Activated gamma-delta T cell treated with Interleukin-2 at 50 U/mL for 16 hours (primary cell): Measurements from ENCODE around the gene NPIPB4.
"Not testable (repeated sequence)": the region's sequence is repeated elsewhere in the genome, so short reads cannot be mapped to it uniquely, and the experiment has no call there.

Experiments
- DNase-seq: peaks from one replicate; pipeline ENCODE4 v3.0.0-alpha.2; 2020

Gene NPIPB4

DNA sequence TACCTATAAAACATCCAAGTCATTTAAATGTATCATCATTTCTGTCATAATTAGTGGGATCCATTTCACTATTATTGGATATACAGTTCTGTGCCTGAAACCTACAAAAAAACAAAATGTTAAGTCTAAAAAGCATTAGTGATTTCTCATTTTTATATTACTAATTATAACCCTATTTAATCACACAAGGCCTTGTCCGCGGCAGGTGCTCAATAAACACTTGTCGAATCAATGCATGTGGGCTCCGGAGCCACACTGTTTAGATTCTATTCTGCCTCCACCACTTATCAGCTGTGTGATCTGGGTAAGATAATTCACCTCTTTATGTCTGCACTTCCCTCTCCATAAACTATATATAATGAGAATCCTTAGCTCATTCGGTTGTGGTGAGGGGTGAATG, at the start of gene NPIPB4:
NPIPB4 (minus strand) TSS at position 101 of the 400 bp plus-strand sequence. CDS start 378 bp downstream, outside the sequence.
- not testable (repeated sequence) for DNase-seq

DNA sequence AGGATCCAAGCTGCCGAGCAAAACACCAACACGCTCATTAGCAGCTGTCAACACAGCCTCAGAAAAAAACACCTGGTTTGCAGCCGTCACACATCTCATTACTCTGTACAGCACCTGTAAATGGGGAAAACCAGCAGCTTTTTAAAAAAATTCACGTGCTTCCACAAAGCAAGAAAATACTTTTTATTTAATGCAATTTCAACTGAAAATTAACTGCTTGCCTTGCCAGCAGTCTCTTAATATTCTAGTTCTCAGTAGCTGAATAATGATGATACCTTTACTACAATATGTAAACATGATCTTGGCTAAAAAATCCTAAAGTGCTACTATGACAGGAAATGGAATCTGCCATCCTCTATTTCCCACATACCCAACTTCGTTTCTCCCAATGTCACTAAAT, 41.4 kb upstream of the NPIPB4 start:
- DNase-seq = not testable (repeated sequence)

DNA sequence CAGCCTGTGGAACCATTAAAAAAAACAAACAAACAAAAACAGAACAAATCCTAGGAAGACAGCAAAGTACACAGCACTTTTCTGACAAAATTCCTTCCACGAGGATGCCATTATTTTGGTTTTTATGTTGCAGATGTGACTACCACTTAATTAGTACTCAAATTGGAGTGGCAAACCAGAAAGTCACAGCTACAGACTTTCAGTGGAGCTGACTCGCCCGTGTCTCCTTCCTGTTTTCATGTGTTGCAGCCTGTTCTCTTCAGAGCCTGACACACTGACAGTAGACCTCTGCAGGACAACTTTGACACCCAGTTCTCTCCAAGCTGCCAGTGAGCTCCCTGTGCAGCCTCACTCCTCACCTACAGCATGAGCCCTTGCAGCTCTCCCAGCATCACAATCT, 24.4 kb upstream of the NPIPB4 start:
- DNase-seq = peak; percentile 32

DNA sequence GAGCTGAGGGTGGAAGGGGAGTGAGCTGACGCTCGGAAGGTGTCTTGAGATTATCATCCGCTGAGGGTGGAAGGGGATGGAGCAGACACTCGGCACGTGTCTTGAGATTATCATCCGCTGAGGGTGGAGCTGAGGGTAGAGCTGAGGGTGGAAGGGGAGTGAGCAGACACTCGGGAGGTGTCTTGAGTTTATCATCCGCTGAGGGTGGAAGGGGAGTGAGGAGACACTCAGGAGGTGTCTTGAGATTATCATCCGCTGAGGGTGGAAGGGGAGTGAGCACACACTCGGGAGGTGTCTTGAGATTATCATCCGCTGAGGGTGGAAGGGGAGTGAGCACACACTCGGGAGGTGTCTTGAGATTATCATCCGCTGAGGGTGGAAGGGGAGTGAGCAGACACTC, 20.4 kb downstream of the NPIPB4 start:
- DNase-seq = not testable (repeated sequence)

DNA sequence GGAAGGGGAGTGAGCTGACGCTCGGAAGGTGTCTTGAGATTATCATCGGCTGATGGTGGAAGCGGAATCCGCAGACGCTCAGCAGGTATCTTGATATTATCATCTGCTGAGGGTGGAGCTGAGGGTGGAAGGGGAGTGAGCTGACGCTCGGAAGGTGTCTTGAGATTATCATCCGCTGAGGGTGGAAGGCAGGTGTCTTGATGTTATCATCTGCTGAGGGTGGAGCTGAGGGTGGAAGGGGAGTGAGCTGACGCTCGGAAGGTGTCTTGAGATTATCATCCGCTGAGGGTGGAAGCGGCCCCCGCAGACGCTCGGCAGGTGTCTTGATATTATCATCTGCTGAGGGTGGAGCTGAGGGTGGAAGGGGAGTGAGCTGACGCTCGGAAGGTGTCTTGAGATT, 21.2 kb downstream of the NPIPB4 start:
- peak; percentile 10 for DNase-seq

DNA sequence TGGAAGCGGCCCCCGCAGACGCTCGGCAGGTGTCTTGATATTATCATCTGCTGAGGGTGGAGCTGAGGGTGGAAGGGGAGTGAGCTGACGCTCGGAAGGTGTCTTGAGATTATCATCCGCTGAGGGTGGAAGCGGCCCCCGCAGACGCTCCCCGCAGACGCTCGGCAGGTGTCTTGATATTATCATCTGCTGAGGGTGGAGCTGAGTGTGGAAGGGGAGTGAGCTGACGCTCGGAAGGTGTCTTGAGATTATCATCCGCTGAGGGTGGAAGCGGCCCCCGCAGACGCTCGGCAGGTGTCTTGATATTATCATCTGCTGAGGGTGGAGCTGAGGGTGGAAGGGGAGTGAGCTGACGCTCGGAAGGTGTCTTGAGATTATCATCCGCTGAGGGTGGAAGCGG, 21.8 kb downstream of the NPIPB4 start:
- DNase-seq = not testable (repeated sequence)

DNA sequence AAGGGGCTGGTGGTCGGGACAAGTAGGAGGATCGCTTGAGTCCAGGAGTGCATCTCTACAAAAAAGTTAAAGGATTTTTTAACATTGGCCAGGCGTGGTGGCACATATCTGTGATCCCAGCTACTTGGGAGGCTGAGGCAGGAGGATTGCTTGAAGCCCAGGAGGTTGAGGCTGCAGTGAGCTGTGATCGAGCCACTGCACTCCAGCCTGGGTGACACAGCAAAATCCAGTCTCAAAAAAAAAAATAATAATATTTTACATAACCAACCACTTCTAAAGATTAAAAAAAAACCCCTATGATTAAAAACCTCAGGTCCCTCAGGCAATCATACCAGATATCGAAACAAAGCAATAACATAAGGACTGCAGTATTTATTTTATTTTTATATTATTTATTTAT, 23.3 kb downstream of the NPIPB4 start:
- not testable (repeated sequence) for DNase-seq

DNA sequence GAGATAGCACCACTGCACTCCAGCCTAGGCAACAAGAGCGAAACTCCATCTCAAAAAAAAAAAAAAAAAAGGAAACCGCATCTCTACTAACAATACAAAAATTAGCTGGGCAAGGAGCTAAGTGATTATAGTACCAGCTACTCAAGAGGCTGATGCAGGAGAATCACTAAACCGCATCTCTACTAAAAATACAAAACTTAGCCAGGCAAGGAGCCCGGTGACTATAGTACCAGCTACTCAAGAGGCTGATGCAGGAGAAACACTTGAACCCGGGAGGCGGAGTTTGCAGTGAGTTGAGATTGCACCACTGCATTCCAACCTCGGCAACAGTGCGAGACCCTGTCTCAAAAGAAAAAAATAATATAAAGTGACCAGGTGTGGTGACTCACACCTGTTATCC, 27.6 kb downstream of the NPIPB4 start:
- not testable (repeated sequence) for DNase-seq

DNA sequence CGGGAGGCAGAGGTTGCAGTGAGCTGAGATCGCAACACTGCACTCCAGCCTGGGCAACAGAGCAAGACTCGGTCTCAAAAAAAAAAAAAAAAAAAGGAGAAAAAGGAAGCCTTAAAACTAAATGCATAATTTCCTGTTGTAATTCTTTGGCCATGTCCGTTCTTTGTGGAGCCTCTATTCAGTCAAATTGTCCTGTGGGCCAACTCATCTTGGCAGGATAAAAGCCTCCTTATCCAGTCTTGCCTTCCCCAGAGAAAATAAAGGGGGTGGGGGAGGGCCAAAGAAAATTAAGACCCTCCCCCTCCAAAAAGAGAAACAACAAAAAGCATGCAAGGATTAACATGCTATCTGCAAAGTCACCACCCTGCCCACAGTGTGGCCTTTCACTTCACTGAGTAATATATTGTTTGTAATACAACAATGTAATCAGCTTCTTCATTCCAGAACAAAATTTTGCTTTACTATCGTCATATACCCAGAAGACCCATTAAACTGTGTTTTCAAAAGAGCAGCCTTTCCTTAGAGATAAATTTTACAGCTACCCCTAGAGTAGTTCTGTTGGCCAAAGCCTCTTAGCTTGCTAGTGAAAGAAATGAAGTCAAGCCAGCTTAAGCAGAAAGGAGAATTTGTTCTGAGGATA, 31.4 kb downstream of the NPIPB4 start:
- DNase-seq = not testable (repeated sequence)

DNA sequence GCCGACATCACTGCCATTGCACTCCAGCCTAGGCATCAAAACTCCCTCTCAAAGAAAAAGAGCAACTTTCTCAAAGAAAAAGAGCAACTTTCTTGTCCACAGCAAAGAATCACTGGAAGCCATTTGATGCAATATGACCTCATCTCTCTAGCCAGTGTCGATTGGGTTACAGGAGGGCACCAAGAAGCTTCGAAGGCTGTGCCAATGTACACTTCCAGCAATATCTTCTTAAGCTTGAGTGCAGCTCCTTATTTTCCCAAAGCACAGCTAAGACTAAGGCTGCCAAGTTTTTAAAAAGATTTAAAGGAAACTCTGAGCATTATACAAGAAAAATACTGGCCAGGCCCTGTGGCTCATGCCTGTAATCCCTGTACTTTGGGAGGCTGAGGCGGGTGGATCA, 32.0 kb downstream of the NPIPB4 start:
- DNase-seq = not testable (repeated sequence)

DNA sequence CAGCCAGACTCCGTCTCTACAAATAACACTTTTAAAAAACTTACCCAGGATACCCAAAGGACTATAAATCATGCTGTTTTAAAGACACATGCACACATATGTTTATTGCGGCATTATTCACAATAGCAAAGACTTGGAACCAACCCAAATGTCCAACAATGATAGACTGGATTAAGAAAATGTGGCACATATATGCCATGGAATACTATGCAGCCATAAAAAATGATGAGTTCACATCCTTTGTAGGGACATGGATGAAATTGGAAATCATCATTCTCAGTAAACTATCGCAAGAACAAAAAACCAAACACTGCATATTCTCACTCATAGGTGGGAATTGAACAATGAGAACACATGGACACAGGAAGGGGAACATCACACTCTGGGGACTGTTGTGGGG, 34.3 kb downstream of the NPIPB4 start:
- not testable (repeated sequence) for DNase-seq

DNA sequence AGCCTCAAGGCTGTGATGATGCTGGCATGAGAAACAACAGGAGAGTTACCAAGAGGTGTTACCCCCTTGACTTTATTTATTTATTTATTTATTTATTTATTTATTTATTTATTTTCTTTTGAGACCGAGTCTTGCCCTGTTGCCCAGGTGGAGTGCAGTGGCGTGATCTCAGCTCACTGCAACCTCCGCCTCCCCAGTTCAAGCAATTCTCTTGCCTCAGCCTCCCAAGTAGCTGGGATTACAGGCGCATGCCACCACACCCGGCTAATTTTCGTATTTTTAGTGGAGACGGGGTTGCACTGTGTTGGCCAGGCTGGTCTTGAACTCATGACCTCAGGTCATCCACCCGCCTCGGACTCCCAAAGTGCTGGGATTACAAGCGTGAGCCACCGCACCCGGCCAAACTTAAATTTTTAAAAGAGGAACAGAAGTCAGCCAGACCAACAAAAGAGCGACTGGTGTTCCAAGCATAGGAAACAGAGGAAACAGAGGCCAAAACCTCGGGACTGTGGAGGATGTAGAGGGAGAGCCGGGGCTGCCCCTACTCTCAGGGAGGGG, 36.6 kb downstream of the NPIPB4 start:
- DNase-seq = not testable (repeated sequence)

DNA sequence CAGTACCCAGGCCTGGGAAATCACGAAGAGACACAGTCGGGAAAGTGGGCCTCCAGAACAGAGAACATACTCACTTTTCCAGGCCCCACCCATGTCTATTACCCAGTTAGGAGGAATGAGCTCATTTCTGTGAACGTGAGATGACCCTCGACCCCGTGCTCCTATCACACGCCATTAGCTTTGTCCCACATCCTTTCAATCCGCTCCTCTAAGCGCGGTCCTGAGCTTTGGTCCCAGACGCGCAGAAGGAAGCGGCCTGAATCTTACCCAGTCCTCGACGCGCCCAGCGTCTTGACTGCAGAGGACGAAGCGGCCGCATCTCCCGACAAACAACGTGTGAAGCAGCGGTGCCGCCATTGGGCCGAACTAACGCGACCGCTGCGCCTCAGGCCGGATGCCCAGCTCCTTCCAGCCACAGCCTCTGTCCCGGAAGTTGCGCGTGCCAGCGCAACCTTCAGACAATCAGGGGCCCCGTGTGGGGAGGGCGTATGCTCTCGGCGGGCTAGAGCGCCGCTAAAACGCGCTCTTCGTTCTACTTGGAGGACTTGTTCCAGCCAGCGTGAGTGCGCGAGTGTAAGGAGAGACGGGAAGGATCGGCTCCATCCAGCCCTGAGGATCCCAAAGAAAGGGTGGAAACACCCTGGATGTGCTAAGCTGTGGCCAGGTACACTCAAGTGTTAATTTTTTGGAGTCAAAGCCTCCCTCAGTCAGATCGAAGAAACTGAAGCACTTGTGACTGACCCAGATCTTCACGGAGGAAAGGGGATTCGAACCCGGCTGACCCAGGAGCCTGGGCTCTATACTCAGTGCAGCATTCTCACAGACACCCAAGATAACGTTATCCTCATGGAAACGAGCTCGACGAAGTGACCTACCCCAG, 37.3 kb downstream of the NPIPB4 start:
- DNase-seq = peak; percentile 55

DNA sequence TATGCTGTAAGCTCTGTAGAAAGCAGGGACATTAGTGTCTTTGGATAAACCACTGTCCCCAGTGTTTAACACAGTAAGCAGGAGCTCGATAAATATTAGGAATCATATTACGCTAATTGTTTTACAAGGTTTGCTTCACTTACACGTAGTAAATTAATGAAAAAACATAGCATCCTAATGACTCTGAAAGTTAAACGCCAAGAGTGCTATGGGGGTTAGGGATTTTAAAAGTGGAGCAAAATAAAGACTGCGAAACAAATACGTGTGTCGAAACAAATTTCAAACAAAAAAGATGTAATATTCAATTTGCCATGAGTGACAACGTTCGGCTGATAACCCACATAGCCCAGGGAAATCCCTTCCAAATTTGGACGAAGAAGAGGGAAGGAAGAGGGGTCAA, 37.9 kb downstream of the NPIPB4 start:
- not testable (repeated sequence) for DNase-seq

DNA sequence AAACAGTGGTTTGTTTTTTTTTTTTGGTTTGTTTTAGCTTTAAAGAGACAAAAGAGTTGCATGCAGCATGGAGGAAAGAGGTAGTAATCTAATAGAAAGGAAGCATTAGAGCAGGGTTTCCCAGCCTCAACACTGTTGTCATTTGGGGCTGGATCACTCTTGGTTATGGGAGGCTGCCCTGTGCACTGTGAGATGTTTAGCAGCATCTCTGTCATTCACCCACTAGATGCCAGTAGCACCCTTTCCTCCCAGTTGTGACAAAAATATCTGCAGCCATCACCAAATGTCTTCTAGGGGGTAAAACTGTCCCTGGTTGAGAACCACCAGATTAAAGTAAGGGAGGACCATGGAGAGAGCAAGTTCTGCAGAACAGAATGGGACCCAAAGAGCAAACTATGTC, 40.5 kb downstream of the NPIPB4 start:
- not testable (repeated sequence) for DNase-seq

DNA sequence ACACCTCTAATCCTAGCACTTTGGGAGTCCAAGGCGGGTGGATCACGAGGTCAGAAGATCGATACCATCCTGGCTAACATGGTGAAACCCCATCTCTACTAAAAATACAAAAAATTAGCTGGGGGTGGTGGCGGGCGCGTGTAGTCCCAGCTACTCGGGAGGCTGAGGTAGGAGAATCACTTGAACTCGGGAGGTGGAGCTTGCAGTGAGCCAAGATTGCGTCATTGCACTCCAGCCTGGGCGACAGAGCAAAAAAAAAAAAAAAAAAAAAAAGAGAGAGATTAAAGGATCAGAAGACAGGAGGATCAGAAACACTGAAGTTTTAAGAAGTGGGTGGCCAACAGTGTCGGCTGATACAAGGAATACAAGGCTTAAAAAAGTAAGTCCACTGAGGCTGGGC, 41.9 kb downstream of the NPIPB4 start:
- DNase-seq = not testable (repeated sequence)

DNA sequence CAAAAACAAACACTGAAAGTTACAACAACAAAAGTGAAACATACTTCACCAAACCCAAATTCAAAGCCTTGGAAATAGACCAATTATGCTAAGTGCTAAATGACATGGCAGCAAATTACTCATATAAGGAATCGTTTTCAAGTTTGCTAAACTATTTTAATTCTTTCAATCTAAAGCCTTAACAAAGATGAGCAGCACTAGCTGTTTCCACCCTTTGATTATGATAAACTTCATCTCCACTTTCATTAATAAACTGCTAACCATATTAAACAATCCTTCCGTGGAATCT, 55.2 kb downstream of the NPIPB4 start:
- not testable (repeated sequence) for DNase-seq

DNA sequence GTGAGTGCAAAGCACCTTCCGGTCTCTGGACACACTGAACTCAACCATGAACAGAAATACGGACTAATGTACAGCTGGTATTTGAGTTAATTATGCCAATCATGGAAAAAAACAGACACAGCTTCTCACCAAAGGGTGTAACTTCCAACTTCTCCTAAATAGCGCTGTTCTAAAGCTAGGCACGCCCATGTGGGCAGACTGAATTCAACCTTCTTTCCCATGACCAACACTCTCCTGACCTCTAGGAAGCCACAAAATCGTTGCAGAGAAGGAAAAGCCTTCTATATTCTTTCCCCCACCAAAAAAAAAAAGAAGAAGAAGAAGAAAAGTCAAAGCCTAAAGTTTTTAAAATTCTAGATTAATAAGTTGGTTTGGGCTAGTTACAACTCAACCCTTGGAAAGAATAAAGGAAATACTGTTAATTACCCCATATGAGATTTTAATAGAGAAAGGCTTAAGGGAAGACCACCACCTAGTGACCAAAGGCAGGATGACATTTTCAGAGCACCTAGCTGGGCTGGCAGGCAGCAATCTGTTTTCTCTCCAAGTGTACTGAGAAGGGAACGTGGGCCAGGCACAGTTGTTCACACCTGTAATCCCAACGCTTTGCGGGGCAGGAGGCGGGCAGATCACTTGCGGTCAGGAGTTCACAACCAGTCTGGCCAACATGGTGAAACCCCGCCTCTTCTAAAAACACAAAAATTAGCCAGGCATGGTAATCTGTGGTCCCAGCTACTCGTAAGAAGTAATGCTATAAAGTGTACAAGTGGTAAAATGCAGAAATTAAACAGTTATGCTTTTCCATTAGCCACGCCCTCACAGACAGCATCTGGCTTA, 55.8 kb downstream of the NPIPB4 start:
- not testable (repeated sequence) for DNase-seq

DNA sequence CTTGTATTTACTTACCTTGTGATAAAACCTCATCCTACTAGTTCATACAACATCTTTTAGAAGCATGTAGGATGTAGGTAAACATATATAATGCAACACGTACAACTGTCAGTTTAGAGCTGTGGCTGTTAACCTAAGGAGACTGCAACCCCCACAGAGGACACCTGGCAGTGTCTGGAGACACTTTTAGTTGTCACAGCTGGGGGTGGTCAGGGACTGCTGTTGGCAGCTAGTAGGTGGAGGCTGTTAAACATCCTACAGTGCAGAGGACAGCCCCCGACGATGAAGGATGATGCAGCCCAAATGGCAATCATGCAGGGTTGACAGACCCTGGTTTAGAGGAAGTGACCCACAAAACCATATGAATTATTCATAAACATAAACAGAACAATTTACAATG, 59.0 kb downstream of the NPIPB4 start:
- not testable (repeated sequence) for DNase-seq

DNA sequence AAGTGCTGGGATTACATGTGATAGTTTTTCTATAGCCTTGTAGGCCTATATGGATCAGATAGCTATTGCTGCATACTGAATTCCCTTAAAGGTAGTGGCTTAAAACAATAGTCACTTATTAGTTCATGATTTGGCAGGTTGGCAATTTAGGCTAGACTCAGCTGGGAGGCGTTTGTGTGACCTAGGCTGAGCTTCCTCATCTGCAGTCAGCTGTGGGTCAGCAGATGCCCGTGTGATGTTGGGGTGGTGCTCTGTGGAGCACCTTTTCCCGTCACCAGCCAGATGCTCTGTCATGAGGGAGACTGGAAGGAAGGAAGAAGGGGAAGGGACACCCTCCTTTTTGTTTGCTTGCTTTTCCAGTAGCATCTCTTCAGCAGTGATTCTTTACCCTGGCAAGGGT, 64.2 kb downstream of the NPIPB4 start:
- not testable (repeated sequence) for DNase-seq

DNA sequence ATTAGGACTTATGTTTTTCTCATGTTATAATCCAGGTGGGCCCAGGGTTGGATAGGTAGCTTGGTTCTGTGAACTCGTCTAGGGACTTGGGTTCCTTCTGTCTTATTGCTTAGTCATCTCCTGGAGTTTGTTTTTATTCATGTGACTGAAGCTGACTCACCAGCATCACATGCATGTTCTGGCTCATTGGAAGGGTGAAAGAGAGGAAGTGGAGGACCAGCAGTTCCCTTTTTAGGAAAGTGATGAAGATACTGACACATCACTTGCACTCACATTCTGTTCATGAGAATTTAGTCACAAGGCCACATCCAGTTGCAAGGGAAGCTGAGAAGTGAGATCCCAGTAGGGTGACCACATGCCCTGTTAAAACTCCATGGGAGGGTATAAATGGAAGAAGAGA, 67.0 kb downstream of the NPIPB4 start:
- not testable (repeated sequence) for DNase-seq
